HL-60 (cell line): ENCODE results near the gene IGFBP4.

Experiments used
- DNase-seq, 2 experiments: peaks; one replicate each; pipeline ENCODE4 v3.0.0-alpha.2; 2010 to 2020; ENCODE audit warnings: low read depth in 1 of 2, low spot score in 1 of 2
- H3K27ac ChIP-seq: fragments of 250-450 bp; sonication (Bioruptor Pico); replicated peaks from 2 replicates; pipeline ENCODE4 v1.5.1; 2020; ENCODE audit warnings: mild to moderate bottlenecking, moderate library complexity
- H3K27me3 ChIP-seq: fragments of 250-450 bp; sonication (Bioruptor Pico); 2 replicates; pipeline ENCODE4 v1.5.1; 2021; ENCODE audit warnings: mild to moderate bottlenecking, moderate library complexity; ENCODE audit not compliant: insufficient read depth, poor library complexity, severe bottlenecking
- H3K4me3 ChIP-seq: replicated peaks from 2 replicates; pipeline ENCODE4 v1.5.1; 2011; ENCODE audit warnings: mild to moderate bottlenecking, control low read depth, low read length; ENCODE audit not compliant: insufficient read depth
- CTCF ChIP-seq: IDR thresholded peaks from one replicate; pipeline ENCODE4 v1.5.1; 2011; ENCODE audit warnings: low read length, control low read depth, inconsistent platforms; ENCODE audit not compliant: insufficient read depth
- GABPA ChIP-seq: IDR thresholded peaks from 2 replicates; pipeline ENCODE4 v1.6.1; 2012; ENCODE audit warnings: low read depth
- POLR2AphosphoS5 ChIP-seq: IDR thresholded peaks from 2 replicates; pipeline ENCODE4 v1.6.1; 2012; ENCODE audit warnings: low read depth
- REST ChIP-seq: IDR thresholded peaks from 2 replicates; pipeline ENCODE4 v1.6.1; 2012; ENCODE audit warnings: low read depth; ENCODE audit not compliant: insufficient replicate concordance
- SPI1 ChIP-seq: IDR thresholded peaks from 2 replicates; pipeline ENCODE4 v1.6.1; 2012; ENCODE audit warnings: low read depth, mild to moderate bottlenecking, borderline replicate concordance

Gene IGFBP4

GRCh38 chr17:40470932-40471828 is 27.9 kb downstream of the IGFBP4 start:
- no peak for DNase-seq
- Histone ChIP-seq H3K27me3 (peaks cover 2% of the 10 kb centered on the region), H3K4me3 (no peak overlapping the region), H3K27ac (no peak overlapping the region)
- TF ChIP-seq SPI1 (no peak), CTCF (no peak), REST (no peak), GABPA (no peak), POLR2AphosphoS5 (no peak)

- no peak for TF ChIP-seq SPI1
- TF ChIP-seq REST = no peak
- no peak for TF ChIP-seq GABPA
- no peak for TF ChIP-seq POLR2AphosphoS5
- no peak for TF ChIP-seq CTCF
- Histone ChIP-seq H3K27me3 (peaks cover 2% of the 10 kb centered on the region), H3K4me3 (no peak overlapping the region), H3K27ac (no peak overlapping the region)
- DNase-seq = no peak
Measured at GRCh38 chr17:40471846-40472732, 28.8 kb downstream of the IGFBP4 start.

- no peak for DNase-seq
- H3K27ac ChIP-seq = no peak overlapping the region
- no peak overlapping the region for H3K4me3 ChIP-seq
- TF ChIP-seq REST (no peak), POLR2AphosphoS5 (no peak)
- peaks cover 2% of the 10 kb centered on the region for H3K27me3 ChIP-seq
Measured at GRCh38 chr17:40472733-40473452, 29.6 kb downstream of the IGFBP4 start.
